ENCODE data around the gene GPR12.
"Not testable (repeated sequence)": the region's sequence is repeated elsewhere in the genome, so short reads cannot be mapped to it uniquely, and the experiment has no call there.

The GPR12 gene

DNA sequence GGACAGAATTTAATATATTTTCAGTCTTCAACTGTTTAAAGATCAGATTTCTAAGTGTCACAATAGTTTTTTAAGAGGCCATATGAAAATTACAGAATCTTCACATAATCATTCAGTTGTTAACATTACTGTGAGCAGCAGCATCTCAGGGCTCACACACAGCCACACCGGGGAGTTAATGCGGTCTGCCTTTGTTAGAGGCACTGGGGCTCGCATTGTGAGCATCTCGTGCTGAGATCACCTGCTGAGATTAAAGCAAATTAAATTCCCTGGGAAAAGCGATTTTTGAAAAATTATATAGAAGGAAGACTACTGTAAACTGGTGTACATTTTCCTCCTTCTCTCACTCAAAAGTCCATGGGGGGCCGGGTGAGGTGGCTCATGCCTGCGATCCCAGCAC, 16.6 kb downstream of the GPR12 start:
- DNase-seq: no peak

GRCh38 chr13:26742691-26743358, 17.8 kb downstream of the GPR12 start:
- no peak for DNase-seq

DNA sequence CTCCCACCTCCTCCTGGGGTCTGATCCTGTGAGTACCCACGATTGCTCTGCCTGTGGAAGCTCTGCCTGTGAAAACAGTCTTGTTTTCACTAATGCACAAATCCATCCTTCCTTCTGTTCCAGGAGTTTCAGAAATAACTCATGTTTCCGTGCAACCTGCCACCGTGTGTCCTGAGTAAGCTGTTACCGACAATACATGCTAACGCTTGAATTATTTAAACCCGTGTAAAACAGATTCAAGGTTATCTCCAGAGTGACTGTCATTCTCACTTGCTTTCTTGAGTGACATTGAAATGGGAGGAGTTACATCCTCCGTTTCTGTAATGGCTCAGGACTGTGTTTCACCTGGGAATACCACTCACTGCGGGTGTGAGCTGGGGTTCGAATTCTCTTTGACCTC, 24.9 kb downstream of the GPR12 start:
- no peak for DNase-seq

GRCh38 chr13:26727633-26728032, 33.0 kb downstream of the GPR12 start:
- DNase-seq: no peak

GRCh38 chr13:26727122-26727521, 33.5 kb downstream of the GPR12 start:
- DNase-seq: no peak

- DNase-seq: no peak
These were observed 33.9 kb downstream of the GPR12 start for GRCh38 chr13:26726684-26727083.

DNA sequence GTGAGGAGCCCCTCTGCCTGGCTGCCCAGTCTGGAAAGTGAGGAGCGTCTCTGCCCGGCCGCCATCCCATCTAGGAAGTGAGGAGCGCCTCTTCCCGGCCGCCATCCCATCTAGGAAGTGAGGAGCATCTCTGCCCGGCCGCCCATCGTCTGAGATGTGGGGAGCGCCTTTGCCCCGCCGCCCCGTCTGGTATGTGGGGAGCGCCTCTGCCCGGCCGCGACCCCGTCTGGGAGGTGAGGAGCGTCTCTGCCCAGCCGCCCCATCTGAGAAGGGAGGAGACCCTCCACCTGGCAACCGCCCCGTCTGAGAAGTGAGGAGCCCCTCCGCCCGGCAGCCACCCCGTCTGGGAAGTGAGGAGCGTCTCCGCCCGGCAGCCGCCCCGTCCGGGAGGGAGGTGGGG, 37.0 kb downstream of the GPR12 start:
- DNase-seq: not testable (repeated sequence)

- no peak for DNase-seq
These were observed 38.3 kb downstream of the GPR12 start for GRCh38 chr13:26722321-26722720.

GRCh38 chr13:26721251-26722121, 39.1 kb downstream of the GPR12 start:
- DNase-seq: no peak

- no peak for DNase-seq
These were observed 41.1 kb downstream of the GPR12 start for GRCh38 chr13:26719356-26719945.

DNA sequence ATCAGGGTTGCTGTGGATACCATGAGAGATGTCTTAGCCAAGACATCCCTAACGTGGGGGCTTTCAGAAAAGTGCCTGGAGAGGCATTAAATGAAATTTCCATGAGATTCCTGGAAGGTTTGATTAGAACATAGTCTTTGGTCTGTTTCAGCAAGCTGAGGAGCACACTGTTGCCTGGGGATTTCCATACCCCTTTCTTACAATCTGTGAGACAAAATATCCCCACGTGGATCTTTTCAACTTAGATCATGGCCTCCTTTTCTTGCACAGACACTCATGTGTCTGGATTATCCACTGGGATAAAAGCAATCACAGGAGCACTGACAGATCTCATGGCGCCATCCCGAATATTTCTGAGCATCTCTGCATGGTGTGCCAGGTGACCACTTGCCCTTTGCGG, 41.7 kb downstream of the GPR12 start:
- DNase-seq: no peak

- no peak for DNase-seq
These were observed 42.4 kb downstream of the GPR12 start for GRCh38 chr13:26718146-26718545.

- no peak for DNase-seq
These were observed 43.6 kb downstream of the GPR12 start for GRCh38 chr13:26716984-26717383.

GRCh38 chr13:26713341-26713740, 47.2 kb downstream of the GPR12 start:
- no peak for DNase-seq

- no peak for DNase-seq
These were observed 49.4 kb downstream of the GPR12 start for GRCh38 chr13:26711211-26711610.

DNA sequence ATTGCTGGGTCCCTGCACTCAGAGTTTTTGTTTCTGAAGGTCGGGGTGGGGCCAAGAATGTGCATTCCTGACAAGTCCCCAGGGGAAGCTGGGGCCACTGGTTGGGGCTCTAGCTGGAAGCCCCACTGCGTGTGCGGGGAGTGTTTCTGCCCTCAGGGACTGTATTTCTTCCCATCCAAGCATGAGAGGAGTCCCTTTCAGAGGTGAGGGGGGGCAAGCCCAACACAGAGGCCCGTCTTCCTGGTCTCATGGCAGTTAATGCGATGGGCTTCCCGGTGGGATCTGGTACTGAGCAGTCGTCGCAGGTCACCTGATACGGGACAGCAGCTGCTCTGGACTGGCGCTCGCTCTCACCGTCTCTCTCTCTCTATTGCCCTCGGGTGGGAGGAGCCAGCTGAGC, 50.4 kb downstream of the GPR12 start:
- DNase-seq: no peak

GRCh38 chr13:26709461-26709860, 51.1 kb downstream of the GPR12 start:
- no peak for DNase-seq

DNA sequence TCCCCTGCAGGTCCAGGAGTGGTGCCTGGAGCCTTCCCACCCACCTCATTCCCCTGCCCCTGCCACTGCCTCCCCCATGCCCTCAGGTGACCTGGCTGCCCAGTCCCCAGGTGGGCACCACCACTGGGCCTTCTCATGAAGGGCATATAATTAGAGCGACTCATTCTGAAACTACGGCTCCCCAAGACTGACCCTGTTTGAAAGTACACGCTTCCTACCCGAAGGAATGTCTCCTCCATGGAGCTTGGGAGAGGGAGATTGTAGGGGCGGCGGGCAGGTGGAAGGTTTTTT, 52.6 kb downstream of the GPR12 start:
- DNase-seq: no peak

GRCh38 chr13:26707122-26708006, 53.2 kb downstream of the GPR12 start:
- DNase-seq: peak; percentile 9

GRCh38 chr13:26706381-26706780, 54.2 kb downstream of the GPR12 start:
- no peak for DNase-seq

DNA sequence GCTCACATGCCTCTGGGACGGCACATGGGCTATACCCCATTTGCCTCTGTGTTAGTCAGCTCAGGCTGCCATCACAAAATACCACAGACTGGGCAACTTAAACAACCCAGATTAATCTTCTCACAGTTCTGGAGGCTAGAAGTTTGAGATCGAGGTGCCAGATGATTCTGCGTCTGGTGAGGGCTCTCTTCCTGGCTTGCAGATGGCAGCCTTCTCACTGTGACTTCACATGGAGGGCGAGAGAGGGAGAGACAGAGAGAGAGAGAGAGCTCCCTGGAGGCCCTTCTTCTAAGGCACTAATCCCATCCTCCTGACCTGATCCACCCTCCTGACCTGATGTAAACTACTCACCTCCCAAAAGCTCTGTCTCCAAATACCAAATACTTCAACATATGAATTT, 55.0 kb downstream of the GPR12 start:
- no peak for DNase-seq

Data from amniotic stem cell (primary cell).